ENCODE results near the gene TBX18. TPM values are rescaled to one million over a fixed set of nuclear protein-coding genes. Genes with fewer than 3 reads are reported as not detected.

Gene TBX18
- polyA plus RNA-seq, 1 donor from 2014 or later = not detected

- Mint-ChIP-seq H3K27me3 (no peaks in the 10 kb centered on the region), H3K4me1 (no peaks in the 10 kb centered on the region), H3K9me3 (peaks cover 2 to 3% (median 2%) of the 10 kb centered on the region in 3 donors), H3K4me3 (no peak overlapping the region), H3K27ac (no peak overlapping the region), H3K36me3 (no peaks in the 10 kb centered on the region)
These were observed 76.1 kb downstream of the TBX18 start for GRCh38 chr6:84688141-84688873.

DNA sequence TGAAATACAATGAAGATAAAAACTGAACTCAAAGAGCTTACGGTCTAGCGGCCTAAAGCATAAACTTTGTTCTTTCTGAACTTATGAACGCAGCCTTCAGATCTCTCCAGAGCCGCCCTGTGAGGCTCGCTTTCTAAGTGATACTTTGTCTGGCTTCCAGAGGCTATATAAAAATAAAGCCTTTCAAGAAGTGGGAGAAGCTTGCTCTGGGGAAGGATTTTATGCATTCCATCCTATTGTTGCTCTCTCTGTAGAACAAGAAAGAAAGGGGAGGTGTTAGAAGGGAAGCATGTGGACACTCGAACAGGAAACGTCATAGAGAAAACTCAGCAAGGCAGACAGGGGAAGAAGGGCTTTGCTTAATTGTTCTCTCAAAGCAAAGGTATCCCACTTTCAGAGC, 77.0 kb downstream of the TBX18 start:
- H3K27me3 Mint-ChIP-seq = no peaks in the 10 kb centered on the region
- H3K27ac Mint-ChIP-seq = no peak overlapping the region
- H3K36me3 Mint-ChIP-seq = no peaks in the 10 kb centered on the region
- H3K4me3 Mint-ChIP-seq = no peak overlapping the region
- peaks cover 2 to 3% (median 2%) of the 10 kb centered on the region in 3 donors for H3K9me3 Mint-ChIP-seq
- no peaks in the 10 kb centered on the region for H3K4me1 Mint-ChIP-seq

GRCh38 chr6:84685983-84686584, 78.3 kb downstream of the TBX18 start:
- peak overlapping the region in 1 of 4 donors; percentile 28 for H3K4me3 Mint-ChIP-seq
- H3K27ac Mint-ChIP-seq = no peak overlapping the region
- peaks cover 0 to 4% (median 3%) of the 10 kb centered on the region in 3 donors for H3K9me3 Mint-ChIP-seq
- H3K36me3 Mint-ChIP-seq = no peaks in the 10 kb centered on the region
- no peaks in the 10 kb centered on the region for H3K4me1 Mint-ChIP-seq
- no peaks in the 10 kb centered on the region for H3K27me3 Mint-ChIP-seq

DNA sequence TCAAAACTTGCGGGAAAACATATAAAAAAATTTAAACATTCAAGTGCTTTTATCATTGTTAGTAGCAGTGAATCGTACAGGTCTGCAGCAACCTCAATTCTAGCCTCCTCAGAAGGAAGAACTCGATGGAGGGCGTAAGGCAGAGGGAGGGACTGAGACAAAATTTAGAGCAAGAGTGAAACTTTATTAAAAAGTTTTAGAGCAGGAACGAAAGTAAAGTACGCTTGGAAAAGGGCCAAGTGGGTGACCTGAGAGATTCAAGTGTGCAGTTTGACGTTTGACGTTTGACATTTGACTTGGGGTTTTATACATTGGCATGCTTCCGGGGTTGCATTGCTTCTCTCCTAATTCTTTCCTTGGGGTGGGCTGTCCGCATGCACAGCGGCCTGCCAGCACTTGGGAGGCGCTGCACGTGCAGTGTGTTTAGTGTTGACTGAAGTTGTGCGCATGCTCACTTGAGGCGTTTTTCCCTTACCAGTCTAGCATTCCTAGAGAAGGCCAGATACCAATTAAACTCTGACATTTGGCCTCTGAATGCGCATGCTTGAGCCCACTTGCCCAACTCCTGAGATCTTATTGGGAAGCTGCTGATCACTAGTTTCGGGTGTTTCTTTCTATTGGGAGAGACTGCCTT, 82.6 kb downstream of the TBX18 start:
- Mint-ChIP-seq H3K27me3 (no peaks in the 10 kb centered on the region), H3K36me3 (peaks cover 2% of the 10 kb centered on the region), H3K4me3 (no peak overlapping the region), H3K4me1 (no peaks in the 10 kb centered on the region), H3K27ac (no peak overlapping the region), H3K9me3 (peaks cover 0 to 4% (median 3%) of the 10 kb centered on the region in 3 donors)

DNA sequence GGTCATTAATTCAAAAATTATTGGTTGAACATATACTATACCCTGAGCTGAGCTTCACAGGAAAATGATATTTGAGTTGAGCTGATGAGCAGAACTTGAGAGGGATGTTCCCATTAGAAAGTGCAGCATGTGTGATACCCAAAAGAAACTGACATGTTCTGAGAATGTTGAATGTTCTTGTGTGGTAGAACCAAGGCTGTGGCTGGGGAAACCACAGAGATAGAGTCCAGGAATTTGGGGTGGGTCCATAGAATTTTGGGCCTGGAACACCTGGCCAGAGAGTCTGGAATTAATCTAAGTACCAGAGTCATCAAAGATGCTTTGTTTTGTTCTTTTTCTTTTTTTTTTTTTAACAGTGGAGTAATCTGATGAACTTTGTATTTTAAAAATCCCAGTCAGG, 88.7 kb downstream of the TBX18 start:
- Mint-ChIP-seq H3K27ac (no peak overlapping the region), H3K4me3 (no peak overlapping the region), H3K36me3 (peaks cover 2% of the 10 kb centered on the region), H3K27me3 (no peaks in the 10 kb centered on the region), H3K4me1 (no peaks in the 10 kb centered on the region), H3K9me3 (peaks cover 0 to 4% (median 2%) of the 10 kb centered on the region in 3 donors)

GRCh38 chr6:84674395-84674794, 90.0 kb downstream of the TBX18 start:
- H3K9me3 Mint-ChIP-seq = peaks cover 0 to 4% (median 2%) of the 10 kb centered on the region in 3 donors
- H3K4me1 Mint-ChIP-seq = no peaks in the 10 kb centered on the region
- no peaks in the 10 kb centered on the region for H3K36me3 Mint-ChIP-seq
- no peak overlapping the region for H3K4me3 Mint-ChIP-seq
- H3K27me3 Mint-ChIP-seq = no peaks in the 10 kb centered on the region
- H3K27ac Mint-ChIP-seq = no peak overlapping the region

DNA sequence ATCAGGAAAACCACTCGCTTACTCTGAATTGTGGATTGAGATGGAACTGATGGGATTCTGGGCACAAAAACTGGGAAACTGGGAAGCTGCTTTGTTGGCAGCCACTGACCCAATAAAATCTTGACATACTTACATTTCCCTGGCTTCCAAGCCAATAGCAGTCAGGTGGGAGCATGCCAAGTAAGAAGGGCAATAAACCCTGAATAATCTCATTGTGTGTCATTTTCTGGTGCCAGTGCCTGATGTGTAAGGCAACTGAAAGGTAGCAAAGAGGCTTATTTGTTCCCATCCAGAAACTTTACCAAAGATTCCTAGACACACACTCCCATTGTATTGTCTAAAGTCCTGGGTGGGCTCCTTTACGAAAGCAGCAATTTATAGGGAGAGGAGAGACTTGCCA, 93.2 kb downstream of the TBX18 start:
- no peak overlapping the region for H3K4me3 Mint-ChIP-seq
- H3K9me3 Mint-ChIP-seq = peaks cover 2 to 4% (median 3%) of the 10 kb centered on the region in 3 donors
- no peaks in the 10 kb centered on the region for H3K27me3 Mint-ChIP-seq
- no peak overlapping the region for H3K27ac Mint-ChIP-seq
- no peaks in the 10 kb centered on the region for H3K36me3 Mint-ChIP-seq
- H3K4me1 Mint-ChIP-seq = no peaks in the 10 kb centered on the region

GRCh38 chr6:84669945-84670344, 94.5 kb downstream of the TBX18 start:
- H3K27me3 Mint-ChIP-seq = no peaks in the 10 kb centered on the region
- H3K36me3 Mint-ChIP-seq = no peaks in the 10 kb centered on the region
- H3K4me3 Mint-ChIP-seq = no peak overlapping the region
- H3K27ac Mint-ChIP-seq = no peak overlapping the region
- H3K9me3 Mint-ChIP-seq = peaks cover 2 to 4% (median 3%) of the 10 kb centered on the region in 3 donors
- no peaks in the 10 kb centered on the region for H3K4me1 Mint-ChIP-seq

DNA sequence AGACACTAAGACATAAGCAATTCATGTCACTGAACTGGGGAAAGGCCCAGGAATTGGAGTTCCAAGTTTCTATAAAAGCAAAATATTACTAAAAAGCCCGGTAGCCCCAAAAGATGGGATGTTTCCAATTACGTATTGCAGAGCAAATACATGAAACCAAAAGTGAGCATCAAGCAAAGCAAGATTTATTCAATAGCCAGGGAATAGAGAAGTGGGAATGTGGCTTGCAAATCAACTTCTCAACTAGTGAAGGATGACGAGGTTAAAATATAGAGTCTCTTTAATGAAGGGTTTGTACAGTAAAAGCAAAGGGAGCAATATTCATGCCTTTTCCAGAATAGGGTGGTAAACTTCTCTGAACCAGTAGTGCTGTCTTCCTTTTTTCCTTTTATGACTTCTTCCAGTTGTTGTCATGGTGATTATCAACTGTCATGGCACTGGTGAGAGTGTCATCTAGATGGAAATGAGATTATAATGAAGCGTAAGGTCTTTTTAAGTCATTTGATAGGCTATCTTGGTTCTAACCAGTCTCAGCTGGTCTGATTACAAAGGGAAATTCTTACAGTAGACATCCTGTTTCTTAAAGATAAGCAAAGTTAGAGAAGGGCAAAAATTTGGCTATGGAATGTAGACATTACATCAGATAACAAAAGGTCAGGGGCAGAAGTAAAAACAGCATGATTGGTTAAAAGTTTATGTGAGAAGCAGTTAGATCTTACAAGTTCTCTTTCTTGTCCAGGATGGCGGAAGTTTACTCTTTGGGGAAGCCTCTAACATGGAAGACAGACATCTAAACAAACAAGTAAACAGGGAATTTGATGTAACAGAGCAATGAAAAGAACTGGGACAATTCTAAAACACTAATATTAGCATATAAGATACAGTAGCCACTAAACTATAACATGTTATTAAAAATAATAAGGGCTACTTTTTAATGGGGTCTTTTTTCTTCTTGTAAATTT, 96.9 kb downstream of the TBX18 start:
- Mint-ChIP-seq H3K27me3 (no peaks in the 10 kb centered on the region), H3K27ac (no peak overlapping the region), H3K9me3 (peaks cover 1 to 3% (median 2%) of the 10 kb centered on the region in 3 donors), H3K4me3 (no peak overlapping the region), H3K36me3 (no peaks in the 10 kb centered on the region), H3K4me1 (no peaks in the 10 kb centered on the region)

DNA sequence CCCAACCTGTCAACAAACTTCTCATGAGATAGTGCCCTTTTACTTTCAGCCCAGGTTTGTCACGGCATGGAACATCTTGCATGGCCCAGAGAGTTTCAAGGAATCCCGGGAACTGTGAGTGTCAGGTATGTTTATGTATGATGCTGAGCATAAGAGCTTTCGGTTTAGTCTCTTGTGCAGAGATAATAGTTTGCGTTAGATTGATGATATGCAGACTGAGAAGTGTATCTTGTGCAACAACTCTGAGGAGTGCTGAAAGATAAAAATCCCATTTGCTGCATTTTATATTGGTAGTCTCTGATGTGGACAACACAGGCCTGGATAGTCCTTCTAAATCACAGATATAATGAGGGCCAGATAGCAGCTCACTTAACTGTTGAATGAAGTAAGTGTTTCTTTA, 99.0 kb downstream of the TBX18 start:
- H3K36me3 Mint-ChIP-seq = no peaks in the 10 kb centered on the region
- peaks cover 0 to 3% (median 2%) of the 10 kb centered on the region in 3 donors for H3K9me3 Mint-ChIP-seq
- no peak overlapping the region for H3K27ac Mint-ChIP-seq
- H3K27me3 Mint-ChIP-seq = no peaks in the 10 kb centered on the region
- H3K4me3 Mint-ChIP-seq = no peak overlapping the region
- no peaks in the 10 kb centered on the region for H3K4me1 Mint-ChIP-seq

GRCh38 chr6:84663866-84664265, 100.5 kb downstream of the TBX18 start:
- Mint-ChIP-seq H3K4me1 (no peaks in the 10 kb centered on the region), H3K27ac (no peak overlapping the region), H3K9me3 (peaks cover 0 to 3% (median 2%) of the 10 kb centered on the region in 3 donors), H3K36me3 (no peaks in the 10 kb centered on the region), H3K4me3 (no peak overlapping the region), H3K27me3 (no peaks in the 10 kb centered on the region)

GRCh38 chr6:84657486-84657885, 106.9 kb downstream of the TBX18 start:
- Mint-ChIP-seq H3K27me3 (no peaks in the 10 kb centered on the region), H3K4me3 (no peak overlapping the region), H3K36me3 (no peaks in the 10 kb centered on the region), H3K9me3 (peaks cover 0 to 8% (median 2%) of the 10 kb centered on the region in 3 donors), H3K4me1 (no peaks in the 10 kb centered on the region), H3K27ac (no peak overlapping the region)

- Mint-ChIP-seq H3K4me1 (no peaks in the 10 kb centered on the region), H3K9me3 (peaks cover 0 to 8% (median under 1%) of the 10 kb centered on the region in 3 donors), H3K27me3 (no peaks in the 10 kb centered on the region), H3K27ac (no peak overlapping the region), H3K36me3 (no peaks in the 10 kb centered on the region), H3K4me3 (no peak overlapping the region)
These were observed 107.4 kb downstream of the TBX18 start for GRCh38 chr6:84657025-84657424.

GRCh38 chr6:84653027-84653551, 111.3 kb downstream of the TBX18 start:
- Mint-ChIP-seq H3K27ac (no peak overlapping the region), H3K4me1 (no peaks in the 10 kb centered on the region), H3K27me3 (no peaks in the 10 kb centered on the region), H3K36me3 (no peaks in the 10 kb centered on the region), H3K4me3 (no peak overlapping the region), H3K9me3 (peaks cover 0 to 8% (median 2%) of the 10 kb centered on the region in 3 donors)
